ENCODE measurements around the gene TICAM1. TPM values are rescaled to one million over a fixed set of nuclear protein-coding genes. Genes with fewer than 3 reads are reported as not detected.

TICAM1 gene
- total and polyA plus RNA-seq, 2 of the 13 experiments (the other 11 are each of a cell fraction or from before 2014, with no cell fraction given) = 0.33 to 0.95 TPM

GRCh38 chr19:4867534-4868285 is 36.2 kb upstream of the TICAM1 start, which contains the start of gene PLIN3:
TSS of gene PLIN3 (minus strand) at chr19:4867667. CDS start at chr19:4861394, 6,273 bp downstream.
- H4K20me1 ChIP-seq (ENCODE audit: insufficient read depth, low read length) = peaks cover 9% of the 10 kb centered on the region; the same call in 1 of the 2 replicates
- no peaks in the 10 kb centered on the region; a peak in 1 of 5 replicates for H3K36me3 ChIP-seq (replicated peaks in 1 of 2; ENCODE audit: control insufficient read depth in 1 of 2, insufficient read depth in 2 of 2, low read length in 2 of 2)
- H3K79me2 ChIP-seq (ENCODE audit: insufficient read depth, low read length) = peaks cover 24% of the 10 kb centered on the region
- no peak within 1 kb of the TSS for H2AFZ ChIP-seq (ENCODE audit: low read length)
- peak within 1 kb of the TSS; percentile 80 for H3K9ac ChIP-seq (ENCODE audit: insufficient read depth, low read depth, low read length)
- ChIA-PET CTCF (ENCODE audit: low intra/inter-chr PET ratio, low total read pairs) (no interaction called here), POLR2A (interaction anchor here (0.7 to 1.9 kb wide), 9 partner anchors 11 to 101 kb away, joined by 3 to 8 read pairs (median 6); partner anchors contain the start of genes FEM1A and KDM4B)
- peak within 1 kb of the TSS; percentile 96 for H3K4me2 ChIP-seq (ENCODE audit: low read depth, low read length)
- intact Hi-C loops (cut with micrococcal nuclease; ENCODE audit: unreplicated experiment) (no loop called here), in situ Hi-C loops (cut with HindIII; ENCODE audit: extremely low pct_ligation_motif_present, low pct_unique_long_range_greater_than_20kb) (no loop called here)
- peaks cover 46% of the 10 kb centered on the region for H3K4me1 ChIP-seq (ENCODE audit: insufficient read depth, low read length)
- no TSS peak for BruUV-seq (replicated peaks)
- peak within 1 kb of the TSS; percentile 70 for H3K27ac ChIP-seq (ENCODE audit: extremely low read length, insufficient read depth, low read length)
- peak within 1 kb of the TSS; percentile 83 to 99 (median 87) for H3K4me3 ChIP-seq (replicated peaks in 1 of 3; ENCODE audit: insufficient read depth in 1 of 3, low read depth in 2 of 3, low read length in 3 of 3)
- no peaks in the 10 kb centered on the region; a peak in 1 of 5 replicates for H3K27me3 ChIP-seq (ENCODE audit: control insufficient read depth in 1 of 2, insufficient read depth in 2 of 2, low read length in 2 of 2)
- no peaks in the 10 kb centered on the region for H3K9me3 ChIP-seq (ENCODE audit: low read length)
- peak; percentile 79 for ATAC-seq
- WGBS (ENCODE audit: low lambda C conversion rate) = 4% methylated on average over 11 of the region's 46 CpGs
- peak; percentile 89 for DNase-seq (ENCODE audit: low spot score)
- no peak for FAIRE-seq
- no peak for TF ChIP-seq ZNF251 (CRISPR knock-in tag; IDR thresholded peaks at IDR 0.05)
- TF ChIP-seq ZNF335 (CRISPR knock-in tag; IDR thresholded peaks at IDR 0.05) = no peak
- TF ChIP-seq POLR2AphosphoS5 (IDR thresholded peaks at IDR 0.05; ENCODE audit: low read depth, low read length) = peak; percentile 66
- TF ChIP-seq EZH2 (conservative IDR thresholded peaks at IDR 0.05; ENCODE audit: low read depth, low read length) = no peak
- no peak for TF ChIP-seq GRHL1 (CRISPR knock-in tag; conservative IDR thresholded peaks at IDR 0.05)
- TF ChIP-seq ARID2 (CRISPR knock-in tag; IDR thresholded peaks at IDR 0.05; ENCODE audit: borderline replicate concordance) = no peak
- no peak for TF ChIP-seq ZNF367 (CRISPR knock-in tag; IDR thresholded peaks at IDR 0.05; ENCODE audit: borderline replicate concordance)
- TF ChIP-seq TFAP4 (IDR thresholded peaks at IDR 0.05; ENCODE audit: borderline replicate concordance, low read depth) = no peak; the same call in 1 of the 2 replicates
- no peak for TF ChIP-seq ZFX (CRISPR knock-in tag; IDR thresholded peaks at IDR 0.05; ENCODE audit: low read depth)
- TF ChIP-seq ZNF629 (CRISPR knock-in tag; conservative IDR thresholded peaks at IDR 0.05) = peak; percentile 99
- no peak for TF ChIP-seq SIX1 (CRISPR knock-in tag; IDR thresholded peaks at IDR 0.05; ENCODE audit: borderline replicate concordance)
- no peak for TF ChIP-seq NFIC (IDR thresholded peaks at IDR 0.05; ENCODE audit: low read length)
- no peak for TF ChIP-seq ZNF564 (CRISPR knock-in tag; IDR thresholded peaks at IDR 0.05)
- no peak for TF ChIP-seq MYNN (CRISPR knock-in tag; IDR thresholded peaks at IDR 0.05; ENCODE audit: low read depth)
- TF ChIP-seq ZNF737 (CRISPR knock-in tag; IDR thresholded peaks at IDR 0.05; ENCODE audit: borderline replicate concordance) = no peak
- no peak for TF ChIP-seq ETV5 (CRISPR knock-in tag; IDR thresholded peaks at IDR 0.05; ENCODE audit: borderline replicate concordance)
- TF ChIP-seq DMAP1 (CRISPR knock-in tag; IDR thresholded peaks at IDR 0.05) = peak; percentile 61; the same call in 1 of the 2 replicates
- TF ChIP-seq CHD4 (IDR thresholded peaks at IDR 0.05; ENCODE audit: borderline replicate concordance, low read length) = peak; percentile 92
- TF ChIP-seq PITX1 (CRISPR knock-in tag; IDR thresholded peaks at IDR 0.05) = peak; percentile 61
- no peak for TF ChIP-seq ZNF512B (CRISPR knock-in tag; IDR thresholded peaks at IDR 0.05; ENCODE audit: borderline replicate concordance)

Data from HepG2 (cell line).